SU-DHL-6 (cell line): ENCODE data around the gene SMAD6.

Experiments used
- CTCF ChIP-seq: fragments of 200-600 bp; sonication (generic); IDR thresholded peaks from one replicate; pipeline ENCODE4 v1.5.1; 2017; ENCODE audit warnings: antibody characterized with exemption, mild to moderate bottlenecking, low read length, moderate library complexity; ENCODE audit not compliant: insufficient read depth, poor library complexity, severe bottlenecking
- EZH2phosphoT487 ChIP-seq: fragments of 200-600 bp; sonication (generic), shearing (Covaris generic); conservative IDR thresholded peaks from 2 replicates; pipeline ENCODE4 v1.6.1; 2018; ENCODE audit warnings: mild to moderate bottlenecking, antibody characterized with exemption, low read length, moderate library complexity, mixed read lengths

- TF ChIP-seq CTCF = no peak
- TF ChIP-seq EZH2phosphoT487 = no peak
Measured at GRCh38 chr15:66786222-66786621, 84.2 kb downstream of the SMAD6 start.
